ENCODE measurements around the gene CXorf51B. TPM values are rescaled to one million over a fixed set of nuclear protein-coding genes. Genes with fewer than 3 reads are reported as not detected.

CXorf51B gene
- total RNA-seq (2022; extraction: Qiagen RNA extraction; ENCODE audit: low read depth), result not detected in 5 replicates

GRCh38 chrX:146809471-146809870 lies at the start of gene CXorf51B:
CXorf51B (plus strand) TSS chrX:146809771; CDS start chrX:146809792, 21 bp downstream.

GRCh38 chrX:146814644-146815043 lies 5.1 kb downstream of the CXorf51B start, which contains the start of gene CXorf51A:
CXorf51A (minus strand) TSS chrX:146814744; CDS start chrX:146814723, 21 bp downstream.

Other genes with a start within 250 kb of the CXorf51B start
- gene CXorf51A, start 5.0 kb downstream of the CXorf51B start, total RNA-seq (2022; extraction: Qiagen RNA extraction; ENCODE audit: low read depth), result not detected in 5 replicates